Astrocyte of the spinal cord (primary cell): ENCODE measurements around the gene CADPS.

Experiments
- DNase-seq: peaks from one replicate; pipeline ENCODE4 v3.0.0; 2011; ENCODE audit warnings: low read depth, low spot score
- H3K4me3 ChIP-seq: 2 replicates; pipeline ENCODE4 v1.5.1; 2011; ENCODE audit warnings: low read depth, mild to moderate bottlenecking, low read length, moderate library complexity
- in situ Hi-C: cut with HindIII; loops from 2 replicates; pipeline ENCODE4 v1.10.0; 2017; ENCODE audit warnings: low sequenced_read_pairs
- TF ChIP-seq, protein P1 (sequence below): IDR thresholded peaks from 2 replicates; pipeline ENCODE4 v1.5.1; 2012; ENCODE audit warnings: low read depth, mild to moderate bottlenecking, low read length, inconsistent platforms

The CADPS gene

DNA sequence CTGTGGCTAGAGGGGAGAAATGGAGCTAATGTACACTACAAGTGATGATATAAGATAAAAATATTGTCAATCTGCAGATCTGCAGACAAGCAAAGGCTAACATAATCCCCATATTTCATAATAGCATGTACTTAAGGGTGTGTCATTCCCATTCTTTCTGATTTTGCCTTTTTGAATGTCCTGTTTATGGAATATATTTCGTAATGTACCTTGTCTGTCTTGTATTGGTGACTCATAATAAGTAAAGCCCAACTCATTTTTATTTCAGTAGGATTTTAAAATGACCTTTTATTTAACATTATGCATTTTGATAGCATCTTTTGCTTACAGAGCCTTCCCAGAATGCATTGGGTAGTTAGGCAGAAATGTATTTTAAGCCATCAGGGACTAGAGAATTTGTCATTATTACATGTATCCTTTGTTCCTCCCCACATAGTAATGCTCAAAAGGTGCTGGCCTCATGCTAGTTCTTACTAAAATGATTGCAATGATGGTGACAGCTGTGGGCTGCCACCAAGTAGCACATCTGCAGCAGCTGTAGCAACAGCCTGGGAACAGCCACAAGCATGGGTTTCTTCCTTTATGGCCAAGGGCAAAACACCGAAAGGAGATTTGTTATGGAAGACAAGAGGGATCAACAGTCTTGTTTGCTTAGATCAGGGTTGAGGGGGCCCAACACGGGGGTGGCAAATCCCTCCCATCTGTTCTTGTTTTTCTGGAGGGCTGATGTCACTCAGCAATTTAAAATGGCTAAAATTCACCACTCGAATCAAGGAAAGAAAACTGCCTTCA, 188.5 kb downstream of the CADPS start:
- TF ChIP-seq, protein P1, sequence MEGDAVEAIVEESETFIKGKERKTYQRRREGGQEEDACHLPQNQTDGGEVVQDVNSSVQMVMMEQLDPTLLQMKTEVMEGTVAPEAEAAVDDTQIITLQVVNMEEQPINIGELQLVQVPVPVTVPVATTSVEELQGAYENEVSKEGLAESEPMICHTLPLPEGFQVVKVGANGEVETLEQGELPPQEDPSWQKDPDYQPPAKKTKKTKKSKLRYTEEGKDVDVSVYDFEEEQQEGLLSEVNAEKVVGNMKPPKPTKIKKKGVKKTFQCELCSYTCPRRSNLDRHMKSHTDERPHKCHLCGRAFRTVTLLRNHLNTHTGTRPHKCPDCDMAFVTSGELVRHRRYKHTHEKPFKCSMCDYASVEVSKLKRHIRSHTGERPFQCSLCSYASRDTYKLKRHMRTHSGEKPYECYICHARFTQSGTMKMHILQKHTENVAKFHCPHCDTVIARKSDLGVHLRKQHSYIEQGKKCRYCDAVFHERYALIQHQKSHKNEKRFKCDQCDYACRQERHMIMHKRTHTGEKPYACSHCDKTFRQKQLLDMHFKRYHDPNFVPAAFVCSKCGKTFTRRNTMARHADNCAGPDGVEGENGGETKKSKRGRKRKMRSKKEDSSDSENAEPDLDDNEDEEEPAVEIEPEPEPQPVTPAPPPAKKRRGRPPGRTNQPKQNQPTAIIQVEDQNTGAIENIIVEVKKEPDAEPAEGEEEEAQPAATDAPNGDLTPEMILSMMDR: no peak
- in situ Hi-C loops: no loop called here
- DNase-seq: no peak
- no peak overlapping the region for H3K4me3 ChIP-seq

DNA sequence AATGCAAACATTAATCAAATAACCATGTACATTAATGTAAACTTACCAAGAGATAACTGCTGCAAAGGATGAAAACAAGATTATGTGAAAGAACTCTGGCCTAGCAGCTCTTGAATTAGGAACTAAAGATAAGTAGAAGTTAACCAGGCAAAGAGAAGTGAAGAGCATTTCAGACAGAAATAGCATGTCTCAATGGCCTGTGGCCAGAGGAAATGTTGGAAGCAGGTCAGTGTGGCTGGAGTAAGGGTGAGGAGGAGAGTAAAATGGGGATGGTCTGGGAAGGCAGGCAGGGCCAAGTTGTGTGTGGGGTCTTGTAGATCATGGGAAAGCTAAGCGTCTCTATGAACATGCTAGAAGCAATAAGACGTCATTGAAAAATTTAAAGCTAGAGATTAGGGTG, 192.4 kb downstream of the CADPS start:
- TF ChIP-seq, protein P1: no peak
- DNase-seq: no peak
- in situ Hi-C loops: no loop called here
- H3K4me3 ChIP-seq: no peak overlapping the region

- TF ChIP-seq, protein P1: no peak
- H3K4me3 ChIP-seq: no peak overlapping the region
- no peak for DNase-seq
- in situ Hi-C loops: no loop called here
Measured at GRCh38 chr3:62679988-62680387, 195.2 kb downstream of the CADPS start.

DNA sequence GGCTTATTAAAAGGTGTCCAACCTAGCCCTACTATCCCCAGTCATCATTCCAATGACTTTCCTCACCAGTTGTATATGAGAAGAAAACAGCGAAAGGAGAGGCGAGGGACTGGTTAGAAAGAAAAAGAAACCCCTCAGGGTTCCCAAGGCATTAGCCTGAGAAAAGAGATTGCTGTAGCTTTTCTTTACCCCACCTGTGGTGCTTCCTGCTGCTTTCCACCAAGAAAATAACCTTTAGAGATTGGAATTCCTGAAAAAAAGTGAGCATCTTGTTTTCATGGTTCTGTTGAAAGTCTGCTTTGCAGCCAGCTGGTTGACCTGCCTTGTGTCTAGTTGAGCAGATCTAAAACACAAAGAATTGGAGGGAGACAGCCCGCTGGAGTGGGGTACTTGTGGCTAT, 196.4 kb downstream of the CADPS start:
- no peak for DNase-seq
- TF ChIP-seq, protein P1: no peak
- in situ Hi-C loops: no loop called here
- no peak overlapping the region for H3K4me3 ChIP-seq

GRCh38 chr3:62677926-62678325, 197.3 kb downstream of the CADPS start:
- in situ Hi-C loops: no loop called here
- TF ChIP-seq, protein P1: no peak
- no peak for DNase-seq

DNA sequence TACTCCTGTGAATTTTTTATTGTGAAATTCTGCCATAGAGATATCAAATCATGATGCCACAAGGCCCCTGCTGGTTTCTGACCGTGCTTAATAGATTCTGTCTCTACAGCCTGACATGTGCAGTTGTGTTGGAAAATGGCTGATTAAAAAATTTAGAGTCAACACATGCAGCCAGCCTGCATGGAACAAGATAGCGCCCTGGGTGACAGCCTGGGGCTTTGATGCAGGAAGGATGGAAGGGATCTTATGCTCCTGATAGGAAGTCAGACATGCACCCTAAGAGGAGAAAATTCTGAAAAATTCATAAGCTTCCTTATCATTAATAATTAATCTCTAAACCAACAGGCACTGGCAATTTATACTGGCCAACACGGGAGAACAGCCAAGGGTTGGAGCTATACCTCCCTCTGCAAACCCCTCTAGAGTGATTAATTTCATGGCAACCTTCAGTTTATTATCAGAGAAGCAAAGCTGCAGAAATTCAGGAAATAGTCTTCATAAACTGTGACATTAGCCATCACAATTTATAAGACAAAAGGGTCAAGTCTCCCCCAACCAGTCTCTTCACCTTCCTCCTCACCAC, 198.4 kb downstream of the CADPS start:
- in situ Hi-C loops: no loop called here
- no peak overlapping the region for H3K4me3 ChIP-seq
- no peak for DNase-seq
- TF ChIP-seq, protein P1: no peak

More at GRCh38 chr3:62677926-62678325, 197.3 kb downstream of the CADPS start:
- H3K4me3 ChIP-seq: no peak overlapping the region
